Lower leg skin (tissue), 3 donors: ENCODE measurements around the gene CFAP410.

Experiments used
- POLR2A ChIP-seq, 2 donors: fragments of 450-650 bp; IDR thresholded peaks; one replicate each; pipeline ENCODE4 v1.6.1; 2016 to 2017; ENCODE audit warnings: antibody characterized with exemption in 2 of 2, mild to moderate bottlenecking in 1 of 2, moderate library complexity in 1 of 2
- TF ChIP-seq, protein P1 (sequence below), 3 donors: fragments of 450-650 bp; IDR thresholded peaks; one replicate each; pipeline ENCODE4 v1.5.1; 2016; ENCODE audit warnings: antibody characterized with exemption in 3 of 3, mild to moderate bottlenecking in 3 of 3, moderate library complexity in 2 of 3

DNA sequence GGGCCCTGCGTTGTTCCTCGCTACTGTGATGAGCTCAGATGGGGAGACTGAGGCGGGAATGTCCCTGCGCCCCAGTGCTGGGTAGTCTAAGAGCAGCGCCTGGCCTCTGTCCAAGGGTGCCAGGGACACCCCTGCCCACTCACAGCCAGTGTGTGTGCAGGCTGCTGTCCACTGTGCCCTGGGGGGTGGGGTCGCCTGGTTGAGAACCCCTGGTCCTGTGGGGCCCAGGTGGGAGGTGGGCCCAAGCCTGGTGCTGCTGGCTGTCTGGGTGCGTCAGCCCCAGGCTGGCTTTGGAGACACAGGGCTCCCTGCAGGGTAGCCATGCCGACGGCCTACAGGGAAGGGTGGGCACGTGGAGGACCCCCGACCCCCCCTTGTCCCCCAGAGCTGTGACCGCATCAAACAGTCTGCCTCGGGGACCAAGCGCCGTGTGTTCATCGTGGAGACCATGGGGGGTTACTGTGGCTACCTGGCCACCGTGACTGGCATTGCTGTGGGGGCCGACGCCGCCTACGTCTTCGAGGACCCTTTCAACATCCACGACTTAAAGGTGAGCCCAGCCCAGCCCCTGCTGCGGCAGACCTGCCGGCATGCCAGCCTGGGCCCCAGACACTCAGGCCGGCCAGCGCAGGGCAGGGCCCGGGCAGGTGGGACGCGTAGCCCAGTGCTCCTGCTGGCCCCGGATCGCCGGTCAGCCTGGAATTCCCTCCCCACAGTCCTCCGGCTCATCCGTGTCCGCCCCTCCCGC, 14.9 kb downstream of the CFAP410 start:
- TF ChIP-seq, protein P1, sequence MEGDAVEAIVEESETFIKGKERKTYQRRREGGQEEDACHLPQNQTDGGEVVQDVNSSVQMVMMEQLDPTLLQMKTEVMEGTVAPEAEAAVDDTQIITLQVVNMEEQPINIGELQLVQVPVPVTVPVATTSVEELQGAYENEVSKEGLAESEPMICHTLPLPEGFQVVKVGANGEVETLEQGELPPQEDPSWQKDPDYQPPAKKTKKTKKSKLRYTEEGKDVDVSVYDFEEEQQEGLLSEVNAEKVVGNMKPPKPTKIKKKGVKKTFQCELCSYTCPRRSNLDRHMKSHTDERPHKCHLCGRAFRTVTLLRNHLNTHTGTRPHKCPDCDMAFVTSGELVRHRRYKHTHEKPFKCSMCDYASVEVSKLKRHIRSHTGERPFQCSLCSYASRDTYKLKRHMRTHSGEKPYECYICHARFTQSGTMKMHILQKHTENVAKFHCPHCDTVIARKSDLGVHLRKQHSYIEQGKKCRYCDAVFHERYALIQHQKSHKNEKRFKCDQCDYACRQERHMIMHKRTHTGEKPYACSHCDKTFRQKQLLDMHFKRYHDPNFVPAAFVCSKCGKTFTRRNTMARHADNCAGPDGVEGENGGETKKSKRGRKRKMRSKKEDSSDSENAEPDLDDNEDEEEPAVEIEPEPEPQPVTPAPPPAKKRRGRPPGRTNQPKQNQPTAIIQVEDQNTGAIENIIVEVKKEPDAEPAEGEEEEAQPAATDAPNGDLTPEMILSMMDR (IDR thresholded peaks at IDR 0.05): no peak
- no peak for TF ChIP-seq POLR2A (IDR thresholded peaks at IDR 0.05)
